Brain microvascular endothelial cell (primary cell): ENCODE measurements around the gene EXOC4.

Experiments
- DNase-seq: peaks from one replicate; pipeline ENCODE4 v3.0.0-alpha.2; 2020
- H3K27ac ChIP-seq: fragments of 250-450 bp; sonication (Bioruptor Pico); 2 replicates; pipeline ENCODE4 v1.5.1; 2020; ENCODE audit warnings: mild to moderate bottlenecking, moderate library complexity
- H3K27me3 ChIP-seq: fragments of 250-450 bp; sonication (Bioruptor Pico); replicated peaks from 2 replicates; pipeline ENCODE4 v1.5.1; 2020; ENCODE audit warnings: mild to moderate bottlenecking
- H3K36me3 ChIP-seq: fragments of 250-450 bp; sonication (Bioruptor Pico); replicated peaks from 2 replicates; pipeline ENCODE4 v1.5.1; 2020; ENCODE audit warnings: mild to moderate bottlenecking
- H3K4me3 ChIP-seq: 2 replicates; pipeline ENCODE4 v1.5.1; 2011; ENCODE audit warnings: low read depth, mild to moderate bottlenecking, control low read depth, low read length, moderate library complexity
- CTCF ChIP-seq: IDR thresholded peaks from 2 replicates; pipeline ENCODE4 v1.5.1; 2011; ENCODE audit warnings: low read depth, mild to moderate bottlenecking, moderate library complexity, low read length, control low read depth, inconsistent platforms; ENCODE audit errors: missing control alignments
- in situ Hi-C: cut with HindIII; loops from 2 replicates; pipeline ENCODE4 v1.10.0; 2017; ENCODE audit warnings: low sequenced_read_pairs, low pct_ligation_motif_present

EXOC4 gene

DNA sequence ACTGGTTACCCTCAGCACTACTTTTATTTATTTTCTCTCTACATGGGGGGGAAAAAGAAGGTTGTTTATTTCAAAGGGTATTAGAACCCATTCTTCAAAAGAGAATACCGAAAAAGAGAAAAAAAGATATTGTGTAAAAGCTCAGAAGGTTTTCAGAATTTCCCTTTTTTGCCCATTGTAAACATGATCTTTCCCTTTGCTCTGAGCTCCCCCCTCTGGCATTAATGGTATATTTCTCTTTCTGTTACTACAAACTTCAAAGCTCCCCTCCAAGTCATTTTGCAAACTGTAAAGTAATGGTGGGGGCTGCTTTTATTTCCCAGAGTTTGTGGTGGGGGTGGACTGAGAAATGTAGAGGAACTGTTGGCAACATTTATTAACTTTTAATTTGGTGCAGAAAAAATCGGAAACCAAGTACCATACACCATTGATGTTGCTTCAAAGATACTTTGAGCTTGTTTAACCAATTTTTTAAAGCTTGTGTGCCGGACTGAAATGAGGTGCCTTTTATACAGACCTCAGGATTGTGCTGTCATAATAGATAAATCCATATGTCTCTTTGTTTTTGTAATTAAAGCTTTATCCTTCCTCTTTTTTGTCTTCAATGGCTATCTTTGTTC is 181.5 kb downstream of the EXOC4 start:
- no peak overlapping the region for H3K4me3 ChIP-seq
- no peaks in the 10 kb centered on the region for H3K36me3 ChIP-seq
- H3K27ac ChIP-seq, result no peak overlapping the region
- no peaks in the 10 kb centered on the region for H3K27me3 ChIP-seq
- peak; percentile 57 for TF ChIP-seq CTCF
- no peak for DNase-seq
- in situ Hi-C loops, result no loop called here

DNA sequence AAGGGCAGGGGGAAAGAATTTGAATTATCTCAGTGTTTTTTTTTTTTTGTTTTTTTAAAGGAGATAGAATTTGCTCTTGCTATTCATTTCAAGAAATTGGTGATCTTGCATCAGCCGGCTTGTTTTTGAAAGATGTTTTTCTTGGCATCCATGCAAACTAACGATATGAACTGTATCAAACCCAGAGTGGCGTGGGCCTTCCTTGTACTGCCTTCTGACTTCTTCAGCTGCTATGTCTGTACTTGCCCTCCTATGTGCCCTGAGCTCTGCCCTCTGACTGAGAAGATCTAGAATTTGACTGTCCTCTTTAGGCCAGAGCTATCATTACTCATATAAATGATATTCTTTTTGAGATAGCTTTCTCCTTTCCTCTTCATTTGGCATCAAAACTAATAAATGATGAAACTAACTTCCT is 183.1 kb downstream of the EXOC4 start:
- H3K36me3 ChIP-seq, result no peaks in the 10 kb centered on the region
- peak overlapping the region; percentile 58 for H3K27ac ChIP-seq
- TF ChIP-seq CTCF, result peak; percentile 2
- peak; percentile 91 for DNase-seq
- no peak overlapping the region for H3K4me3 ChIP-seq
- H3K27me3 ChIP-seq, result no peaks in the 10 kb centered on the region
- in situ Hi-C loops, result no loop called here

DNA sequence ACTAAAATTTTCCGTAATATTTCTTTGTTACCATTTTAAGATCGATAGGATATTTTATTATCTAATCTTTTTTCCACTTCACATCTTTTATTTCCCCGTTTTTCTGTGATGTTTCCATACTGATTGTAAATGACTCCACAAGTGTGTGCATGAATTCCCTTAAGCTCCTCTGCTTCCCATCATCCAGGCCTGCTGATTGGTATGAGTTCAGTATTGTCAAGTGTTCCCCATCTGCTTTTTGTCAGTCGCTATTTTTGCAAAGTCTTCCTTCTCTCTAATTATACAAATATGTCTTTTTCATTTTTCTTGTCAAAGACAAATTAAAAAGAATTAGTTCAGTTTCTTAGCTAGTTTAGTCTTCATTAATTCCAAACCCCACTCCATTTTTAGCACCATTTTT is 184.7 kb downstream of the EXOC4 start:
- Histone ChIP-seq H3K27ac (no peak overlapping the region), H3K36me3 (no peaks in the 10 kb centered on the region), H3K4me3 (no peak overlapping the region), H3K27me3 (no peaks in the 10 kb centered on the region)
- no peak for TF ChIP-seq CTCF
- no peak for DNase-seq
- in situ Hi-C loops, result no loop called here

DNA sequence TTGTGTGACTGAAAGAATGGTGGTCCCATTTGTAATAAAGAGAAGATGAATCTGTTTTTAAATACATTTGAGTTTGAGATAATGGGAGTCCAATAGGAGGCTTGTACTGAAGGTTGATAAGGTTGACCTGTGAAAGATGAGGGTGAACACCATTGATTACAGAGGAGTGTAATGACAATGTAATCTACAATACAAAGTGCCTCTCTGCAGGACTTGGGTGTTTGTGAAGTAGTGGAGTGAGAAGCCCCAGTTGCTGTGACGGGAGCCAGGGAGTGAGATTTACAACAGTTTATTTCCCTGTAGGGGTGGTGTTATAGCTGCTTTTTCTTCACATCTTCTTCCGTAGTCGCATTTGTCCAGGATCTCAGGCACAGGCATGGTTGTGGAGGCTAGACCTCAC is 189.9 kb downstream of the EXOC4 start:
- Histone ChIP-seq H3K27ac (no peak overlapping the region), H3K27me3 (no peaks in the 10 kb centered on the region), H3K36me3 (no peaks in the 10 kb centered on the region), H3K4me3 (no peak overlapping the region)
- in situ Hi-C loops, result no loop called here
- TF ChIP-seq CTCF, result no peak
- no peak for DNase-seq

DNA sequence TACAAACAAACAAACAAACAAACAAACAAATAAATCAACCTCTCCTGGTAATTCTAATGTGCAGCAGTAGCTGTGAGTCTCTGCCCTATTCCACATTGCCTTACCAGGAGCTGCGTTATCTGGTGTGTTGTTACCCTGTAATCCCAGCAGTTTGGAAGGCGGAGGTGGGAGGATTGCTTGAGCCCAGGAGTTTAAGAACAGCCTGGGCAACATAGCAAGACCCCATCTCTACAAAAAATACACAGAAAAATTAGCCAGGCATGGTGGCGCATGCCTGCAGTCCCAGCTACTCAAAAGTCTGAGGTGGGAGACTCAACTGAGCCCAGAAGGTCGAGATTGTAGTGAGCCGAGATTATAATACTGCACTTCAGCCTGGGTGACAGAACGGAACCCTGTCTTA is 192.7 kb downstream of the EXOC4 start:
- in situ Hi-C loops, result no loop called here
- no peak for TF ChIP-seq CTCF
- Histone ChIP-seq H3K4me3 (no peak overlapping the region), H3K36me3 (no peaks in the 10 kb centered on the region), H3K27me3 (no peaks in the 10 kb centered on the region), H3K27ac (no peak overlapping the region)
- DNase-seq, result no peak

- Histone ChIP-seq H3K4me3 (no peak overlapping the region), H3K36me3 (no peaks in the 10 kb centered on the region), H3K27me3 (no peaks in the 10 kb centered on the region), H3K27ac (no peak overlapping the region)
- in situ Hi-C loops, result no loop called here
- no peak for DNase-seq
- TF ChIP-seq CTCF, result no peak
Observed at GRCh38 chr7:133448012-133448411, 195.1 kb downstream of the EXOC4 start.
